ENCODE measurements around the gene TEDC2. TPM values are rescaled to one million over a fixed set of nuclear protein-coding genes. Genes with fewer than 3 reads are reported as not detected.

TEDC2 gene
- total and polyA plus RNA-seq, 2 of the 8 experiments (the other 6 are each of a cell fraction or from before 2014, with no cell fraction given): 54.6 to 55.6 TPM

GRCh38 chr16:2425825-2426430, 34.0 kb upstream of the TEDC2 start:
- H2BK20ac ChIP-seq (ENCODE audit: low read length): no peak overlapping the region
- peaks cover 0 to 9% (median 2%) of the 10 kb centered on the region in 4 experiments; a peak in 2 of 7 replicates for H3K27me3 ChIP-seq (replicated peaks in 1 of 4; ENCODE audit: control insufficient read depth in 3 of 4, extremely low read depth in 1 of 4, insufficient read depth in 3 of 4, low read length in 3 of 4)
- no peaks in the 10 kb centered on the region for H3K36me3 ChIP-seq (ENCODE audit: control insufficient read depth in 2 of 4, insufficient read depth in 4 of 4, low read length in 3 of 4)
- H2BK5ac ChIP-seq (ENCODE audit: low read depth, low read length): no peak overlapping the region
- peaks cover 0 to 13% (median 6%) of the 10 kb centered on the region in 4 experiments; a peak in 5 of 7 replicates for H3K4me1 ChIP-seq (replicated peaks in 1 of 4; ENCODE audit: control insufficient read depth in 3 of 4, insufficient read depth in 4 of 4, low read length in 3 of 4)
- H2BK12ac ChIP-seq (ENCODE audit: low read depth, low read length): no peak overlapping the region
- H4K5ac ChIP-seq (ENCODE audit: insufficient read length, low read depth, low read length): no peak overlapping the region
- H2AFZ ChIP-seq (ENCODE audit: low read length): no peak overlapping the region
- WGBS, 2 experiments (ENCODE audit: extremely low coverage in 1 of 2, insufficient coverage in 1 of 2, insufficient read length in 1 of 2, insufficient replicate concordance in 2 of 2, low coverage in 1 of 2, low lambda C conversion rate in 2 of 2, missing lambda C conversion rate in 1 of 2): 88% methylated on average over 13 of the region's 13 CpGs; no CpG with 5 or more reads in 1 of the 2 experiments
- H3K79me2 ChIP-seq (ENCODE audit: control insufficient read depth in 1 of 2, insufficient read depth in 2 of 2, low read length in 2 of 2): peaks cover 0 to 12% of the 10 kb centered on the region in 2 experiments; a peak in 2 of 4 replicates
- peaks cover 12% of the 10 kb centered on the region; the same call in 1 of the 2 replicates for H3K23me2 ChIP-seq (ENCODE audit: low read depth, low read length)
- no peak overlapping the region for H2BK120ac ChIP-seq (replicated peaks; ENCODE audit: low read depth, low read length)
- no peaks in the 10 kb centered on the region for H3K9me3 ChIP-seq (ENCODE audit: insufficient read depth in 2 of 2, low read depth in 1 of 2, low read length in 1 of 2)
- DNase-seq (ENCODE audit: low read depth in 1 of 2, low spot score in 2 of 2): no peak
- POLR2A ChIA-PET (ENCODE audit: partially characterized antibody): interaction anchor here (0.7 kb wide), 1 partner anchor 157 kb away, joined by 3 read pairs; no protein-coding TSS in a partner anchor
- H3K9ac ChIP-seq (replicated peaks in 1 of 4; ENCODE audit: extremely low read depth in 1 of 4, low read depth in 3 of 4, low read length in 3 of 4): no peak overlapping the region
- H3K14ac ChIP-seq (ENCODE audit: insufficient read length): no peak overlapping the region
- FAIRE-seq: no peak
- no peak overlapping the region for H3K18ac ChIP-seq (ENCODE audit: extremely low read depth, low read length)
- H4K8ac ChIP-seq (ENCODE audit: extremely low read depth, insufficient read depth, low read length): no peak overlapping the region
- no peak overlapping the region for H3K4ac ChIP-seq (replicated peaks; ENCODE audit: insufficient read length, low read depth, low read length)
- no peak overlapping the region for H4K91ac ChIP-seq (replicated peaks; ENCODE audit: insufficient read length, low read length)
- H3K27ac ChIP-seq (ENCODE audit: low read depth, low read length): no peak overlapping the region
- CTCF ChIA-PET (ENCODE audit: partially characterized antibody): interaction anchor here (1.0 to 2.8 kb wide), 3 partner anchors 9 to 174 kb away, joined by 3 to 9 read pairs (median 5); partner anchors contain the start of gene ECI1
- H2AK5ac ChIP-seq (ENCODE audit: low read depth, low read length): no peak overlapping the region
- H3K4me3 ChIP-seq (ENCODE audit: extremely low read depth in 1 of 4, insufficient read depth in 2 of 4, low read depth in 3 of 4, low read length in 4 of 4): no peak overlapping the region
- no peak overlapping the region for H3K56ac ChIP-seq (replicated peaks; ENCODE audit: insufficient read length, low read depth, low read length)
- H3K23ac ChIP-seq (ENCODE audit: insufficient read length): no peak overlapping the region
- H2BK15ac ChIP-seq (ENCODE audit: low read length): no peak overlapping the region
- H3K79me1 ChIP-seq (ENCODE audit: low read depth, low read length): no peaks in the 10 kb centered on the region
- H3K4me2 ChIP-seq (ENCODE audit: insufficient read depth in 1 of 2, low read depth in 2 of 2, low read length in 2 of 2): no peak overlapping the region
- peaks cover 8% of the 10 kb centered on the region in 2 experiments for H4K20me1 ChIP-seq (replicated peaks in 1 of 2; ENCODE audit: control insufficient read depth in 1 of 2, insufficient read depth in 2 of 2, low read length in 2 of 2)
- TF ChIP-seq SIN3A (conservative IDR thresholded peaks at IDR 0.05 in 1 of 2, IDR thresholded peaks at IDR 0.05 in 1 of 2; ENCODE audit: low read depth in 1 of 2, low read length in 2 of 2) (no peak), FOSL1 (IDR thresholded peaks at IDR 0.05; ENCODE audit: insufficient read depth, low read depth, low read length) (no peak), EGR1 (IDR thresholded peaks at IDR 0.05; ENCODE audit: borderline replicate concordance, low read depth, low read length) (no peak)
